HG03175 (cell line): ENCODE results near the gene CDC5L.
"Not testable (repeated sequence)": the region's sequence is repeated elsewhere in the genome, so short reads cannot be mapped to it uniquely, and the experiment has no call there.

Source experiments
- ATAC-seq: cut with Tn5 transposase; IDR thresholded peaks from one replicate; pipeline ENCODE4 v1.9.1; 2021; ENCODE audit warnings: mild to moderate bottlenecking, moderate library complexity; ENCODE audit not compliant: unreplicated experiment

Gene CDC5L

DNA sequence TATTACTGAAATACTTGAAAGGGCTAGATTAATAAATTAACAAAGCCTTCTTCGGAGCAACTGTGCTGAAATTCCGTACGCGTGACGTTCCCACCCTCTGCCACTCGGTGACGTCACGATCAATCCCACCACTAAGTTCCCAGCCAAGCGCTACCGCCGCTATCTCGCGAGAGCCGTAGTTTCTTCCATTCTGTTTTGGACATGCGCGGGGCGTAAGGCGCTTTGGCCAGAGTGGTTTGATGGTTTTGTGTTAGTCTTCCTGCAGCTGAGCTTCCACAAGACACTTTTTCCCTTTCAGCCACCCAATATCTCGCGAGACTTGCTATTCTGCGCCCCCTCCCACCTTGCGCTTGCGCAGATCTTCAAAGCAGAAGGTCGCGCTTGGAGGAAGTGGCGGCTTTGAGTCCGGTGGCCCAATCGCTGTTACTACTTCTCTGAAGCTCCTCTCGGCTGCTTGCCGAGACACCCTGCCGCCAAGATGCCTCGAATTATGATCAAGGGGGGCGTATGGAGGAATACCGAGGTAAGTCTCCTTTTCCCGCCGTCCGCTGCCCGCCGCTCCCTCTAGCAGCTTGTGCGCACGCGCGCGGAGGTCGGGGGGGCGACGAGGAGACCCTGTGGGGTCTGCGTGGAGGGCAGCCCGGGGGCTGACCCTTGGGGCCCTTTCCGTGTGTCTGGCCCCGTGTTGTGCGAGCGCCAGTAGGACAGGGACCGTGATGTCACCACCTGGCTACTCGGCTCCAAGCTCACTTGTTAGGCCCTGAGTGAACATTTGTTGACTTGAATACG, at the start of gene CDC5L:
Gene CDC5L, plus strand, starts transcription at position 361 of the 789 bp plus-strand sequence. Its CDS starts 118 bp downstream, at position 479.
- peak; percentile 93 for ATAC-seq

DNA sequence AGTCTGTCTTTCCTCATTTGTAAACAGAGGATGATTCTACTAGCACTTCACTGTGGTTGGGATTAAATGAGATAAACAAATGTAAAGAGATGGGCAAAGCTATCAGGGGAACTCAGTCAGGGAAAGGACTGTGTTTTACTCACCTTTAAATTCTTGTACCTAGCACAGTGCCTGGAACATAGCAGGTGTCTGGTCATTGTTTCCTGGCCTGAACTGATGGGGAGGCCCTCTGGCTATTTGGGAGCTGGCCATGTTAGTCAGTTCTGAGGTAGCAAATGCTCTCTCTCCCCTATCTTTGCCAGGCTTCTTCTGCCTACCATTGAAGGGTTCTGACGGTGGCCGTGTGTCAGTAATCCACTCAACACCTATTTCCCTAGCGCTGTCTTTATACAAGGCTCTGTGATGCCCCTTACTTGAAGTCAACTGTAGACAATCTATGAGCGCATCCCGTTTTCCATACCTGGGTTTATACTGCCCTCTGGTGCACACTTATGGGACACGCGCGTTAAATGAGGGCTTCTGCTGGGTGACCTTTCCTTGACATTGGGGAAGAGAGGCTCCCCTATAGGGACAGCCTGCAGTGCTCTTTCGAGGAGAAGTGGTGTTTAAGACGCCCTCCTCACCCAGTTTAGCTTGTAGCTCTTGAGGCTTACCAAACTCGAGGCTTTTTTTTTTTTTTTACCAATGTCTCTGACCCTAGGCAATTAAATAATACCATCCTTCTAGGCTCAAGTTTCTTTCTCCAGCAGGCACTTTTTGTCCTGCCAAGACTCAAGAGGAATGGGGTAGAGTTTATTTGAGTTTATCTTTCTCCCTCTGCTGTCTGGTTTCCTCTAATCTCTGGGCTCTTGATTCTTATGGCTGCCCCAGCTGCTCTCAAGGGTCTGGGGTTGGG, 49.0 kb upstream of the CDC5L start:
- peak; percentile 63 for ATAC-seq

DNA sequence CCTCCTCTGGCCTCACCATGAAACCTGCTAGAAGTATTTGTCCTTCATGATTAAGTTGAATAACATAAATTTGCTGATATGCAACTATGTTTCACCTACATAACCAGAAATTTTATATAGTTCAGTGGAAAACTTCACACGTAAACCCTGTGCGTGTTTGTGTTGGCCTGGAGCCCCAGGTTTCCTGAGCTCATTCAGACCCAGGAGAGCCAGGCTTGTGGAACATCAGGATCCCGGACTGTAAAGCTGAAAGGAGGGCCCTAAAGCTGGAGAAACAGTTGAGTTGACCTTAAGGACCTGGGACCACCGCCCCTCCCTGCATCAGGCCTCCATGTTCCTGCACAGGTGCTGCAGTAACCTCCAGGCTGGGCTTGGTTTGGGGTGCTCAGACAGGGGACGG, 48.2 kb upstream of the CDC5L start:
- no peak for ATAC-seq

DNA sequence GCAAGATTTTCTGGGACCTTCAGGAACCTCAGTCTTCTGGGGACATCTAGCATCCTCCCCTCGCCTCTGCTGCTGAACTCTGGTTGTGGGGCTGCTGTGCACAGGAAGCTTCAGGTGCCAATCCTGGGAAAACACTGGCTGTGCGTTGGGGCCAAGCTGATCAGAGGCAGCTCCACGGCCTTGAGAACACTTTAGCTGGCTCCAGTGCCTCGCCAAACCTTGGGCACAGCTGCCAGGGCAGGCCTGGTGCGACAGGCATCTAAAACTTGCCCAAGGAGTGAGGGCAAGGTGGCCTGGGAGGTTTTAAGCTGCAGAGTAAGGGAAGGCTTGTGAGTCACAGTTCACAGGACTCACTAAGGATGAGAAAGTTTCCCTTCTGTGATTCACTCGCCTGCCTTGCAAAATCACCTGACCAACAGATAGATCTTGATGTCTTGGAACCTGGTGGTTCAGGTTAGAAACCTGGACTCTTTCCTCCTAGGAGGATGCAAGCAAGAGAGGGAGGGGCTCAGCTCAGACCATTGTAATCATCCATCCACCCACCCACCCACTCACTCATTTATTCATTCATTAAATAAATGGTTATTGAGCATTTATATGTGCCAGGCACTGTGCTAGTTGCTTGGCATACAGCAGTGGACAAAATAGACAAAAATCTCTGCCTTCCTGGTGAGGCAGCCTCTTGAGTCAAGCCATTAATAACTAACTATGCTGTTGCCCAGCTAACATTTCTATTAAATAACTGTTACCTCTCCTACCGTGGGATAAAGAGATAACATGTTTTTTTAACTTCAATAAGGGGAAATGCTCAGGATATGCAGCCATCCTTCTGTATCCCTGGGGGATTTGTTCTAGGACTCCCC, 47.5 kb upstream of the CDC5L start:
- ATAC-seq, result no peak

DNA sequence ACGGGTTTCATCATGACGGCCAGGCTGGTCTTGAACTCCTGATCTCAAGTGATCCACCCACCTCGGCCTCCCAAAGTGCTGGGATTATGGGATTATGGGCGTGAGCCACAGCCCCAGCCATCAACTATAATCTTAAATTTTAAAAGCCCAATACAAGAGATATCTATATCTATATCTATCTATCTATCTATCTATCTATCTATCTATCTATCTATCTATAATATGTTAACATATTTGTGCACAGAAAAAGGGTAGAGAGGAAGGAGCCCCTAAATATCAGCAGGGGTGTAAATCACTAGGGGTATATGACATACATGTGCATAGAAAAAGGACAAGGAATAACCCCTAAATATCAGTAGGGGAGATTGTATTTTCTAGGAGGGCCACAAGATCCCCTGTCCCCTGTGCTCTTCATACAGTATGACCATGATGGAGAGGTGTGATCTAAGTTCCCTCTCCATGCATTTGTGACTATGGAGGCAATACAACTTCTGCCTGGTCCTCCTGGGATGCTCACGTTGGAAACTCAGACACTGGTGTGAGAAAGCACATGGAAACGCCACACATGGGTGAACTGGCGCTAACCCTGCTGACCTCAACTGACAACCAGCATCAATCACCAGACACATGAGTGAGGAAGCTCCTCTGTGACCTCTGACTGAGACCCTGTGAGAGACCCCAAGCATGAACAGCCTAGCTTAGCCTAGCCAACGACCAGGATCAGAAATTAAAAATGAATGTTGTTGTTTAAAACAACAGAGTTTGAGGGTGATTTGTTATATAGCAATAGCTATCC, 46.2 kb upstream of the CDC5L start:
- ATAC-seq, result no peak

DNA sequence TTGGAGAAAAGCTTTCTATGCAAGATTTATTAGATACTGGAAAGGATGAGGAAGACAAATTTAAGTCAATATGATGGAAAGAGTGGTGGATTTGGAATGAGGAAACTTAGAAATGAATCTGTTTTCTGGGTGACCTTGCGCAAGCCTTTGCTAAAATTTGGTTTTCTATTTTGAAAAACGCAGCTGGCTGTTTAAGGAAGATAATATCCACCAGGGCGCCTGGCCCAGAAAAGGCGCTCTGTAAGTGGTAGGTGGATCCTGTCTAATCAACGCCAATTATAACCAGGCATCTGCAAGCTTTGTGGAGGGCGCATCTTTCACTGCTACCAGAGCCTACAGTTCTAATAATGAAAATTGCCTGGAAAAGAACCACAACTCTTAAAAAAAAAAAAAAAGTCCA, 45.5 kb upstream of the CDC5L start:
- ATAC-seq, result no peak

DNA sequence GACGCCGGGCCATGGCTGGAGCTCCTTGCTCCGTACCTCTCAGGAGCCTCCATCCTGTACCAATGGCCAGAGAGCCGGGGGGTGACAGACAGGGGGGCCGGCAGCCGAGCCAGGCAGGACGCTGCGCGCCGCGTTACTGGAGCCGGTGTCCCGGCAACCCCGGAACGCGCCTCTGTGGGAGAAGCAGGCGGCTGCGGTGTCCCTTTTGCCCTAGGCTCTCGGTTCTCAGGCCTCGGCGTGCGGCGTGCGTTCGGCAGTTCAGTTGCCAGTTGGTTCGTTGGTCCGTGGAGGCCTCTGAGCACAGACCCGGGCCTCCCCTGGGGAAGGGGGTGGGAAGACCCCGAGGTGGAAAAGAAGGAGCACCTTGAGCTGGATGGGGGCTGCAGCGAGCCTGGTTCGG, 45.0 kb upstream of the CDC5L start, which contains the start of gene SPATS1:
Gene SPATS1, plus strand, starts transcription at position 162 of the 400 bp plus-strand sequence. CDS start 446 bp downstream, outside the sequence.
- no peak for ATAC-seq

DNA sequence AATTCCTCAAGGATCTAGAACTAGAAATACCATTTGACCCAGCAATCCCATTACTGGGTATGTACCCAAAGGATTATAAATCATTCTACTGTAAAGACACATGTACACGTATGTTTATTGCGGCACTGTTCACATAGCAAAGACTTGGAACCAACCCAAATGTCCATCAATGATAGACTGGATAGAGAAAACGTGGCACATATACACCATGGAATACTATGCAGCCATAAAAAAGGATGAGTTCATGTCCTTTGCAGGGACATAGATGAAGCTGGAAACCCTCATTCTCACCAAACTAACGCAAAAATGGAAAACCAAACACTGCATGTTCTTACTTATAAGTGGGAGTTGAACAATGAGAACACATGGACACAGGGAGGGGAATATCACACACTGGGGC, 40.7 kb upstream of the CDC5L start:
- not testable (repeated sequence) for ATAC-seq

DNA sequence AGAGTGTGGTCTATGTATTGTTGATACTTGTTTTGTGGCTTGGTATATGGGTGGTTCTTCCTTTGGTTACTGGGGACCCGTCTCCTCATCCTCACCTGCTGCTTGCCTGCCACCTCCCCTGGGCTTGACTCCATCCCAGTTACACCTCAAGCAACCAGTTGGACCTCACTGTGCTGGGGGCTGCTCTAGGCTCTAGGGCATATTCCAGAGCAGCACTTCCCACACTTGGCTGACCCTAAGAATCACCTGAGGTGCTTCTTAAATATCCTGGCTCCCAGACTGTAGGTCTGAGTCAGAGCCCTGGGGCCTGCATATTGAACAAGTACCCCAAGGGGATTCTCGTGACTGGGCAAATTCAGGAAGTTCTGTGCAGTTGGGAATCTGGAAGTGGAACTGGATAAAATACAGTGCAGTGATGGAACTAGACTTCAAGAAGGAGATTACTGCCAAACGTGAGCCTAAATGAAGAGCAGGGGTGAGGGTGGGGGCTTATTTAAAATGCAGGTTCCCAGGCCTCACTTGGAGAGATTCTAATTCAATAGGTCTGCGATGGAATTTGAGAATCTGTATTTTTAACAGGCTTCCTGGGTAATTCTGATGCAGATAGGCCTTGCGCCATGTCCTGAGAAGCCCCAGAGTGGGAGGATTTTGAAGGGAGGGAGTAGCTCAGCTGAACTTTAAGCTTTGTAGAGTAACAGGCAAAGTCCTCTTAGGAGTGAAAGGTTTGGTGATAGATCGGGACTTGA, 37.4 kb upstream of the CDC5L start:
- no peak for ATAC-seq

DNA sequence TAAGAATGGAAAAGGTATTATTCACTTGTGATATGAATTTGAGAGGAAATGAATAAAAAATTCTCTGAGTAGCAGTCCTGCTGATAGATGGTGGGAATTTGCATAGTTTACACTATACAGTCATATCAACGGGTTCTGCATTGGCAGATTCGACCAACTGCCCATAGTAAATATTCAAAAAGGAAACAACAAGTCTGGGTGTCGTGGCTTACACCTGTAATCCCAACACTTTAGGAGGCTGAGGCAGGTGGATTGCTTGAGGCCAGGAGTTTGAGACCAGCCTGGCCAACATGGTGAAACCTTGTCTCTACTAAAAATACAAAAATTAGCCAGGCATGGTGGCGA, 36.9 kb upstream of the CDC5L start:
- ATAC-seq, result not testable (repeated sequence)

DNA sequence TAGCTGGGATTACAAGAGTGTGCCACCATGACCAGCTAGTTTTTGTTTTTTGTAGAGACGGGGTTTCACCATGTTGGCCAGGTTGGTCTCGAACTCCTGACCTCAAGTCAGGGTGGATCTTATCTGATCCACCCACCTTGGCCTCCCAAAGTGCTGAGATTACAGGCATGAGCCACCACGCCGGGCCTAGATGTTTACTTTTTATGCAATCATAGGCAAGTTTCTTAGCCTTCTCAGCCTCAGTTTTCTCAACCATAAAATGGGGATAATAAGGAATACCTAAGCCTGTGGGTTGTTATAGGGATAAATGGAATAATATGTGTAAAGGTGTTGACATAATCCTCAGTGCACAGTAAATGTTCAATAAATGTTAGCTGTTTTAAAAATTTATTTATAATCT, 35.2 kb upstream of the CDC5L start:
- ATAC-seq, result no peak

DNA sequence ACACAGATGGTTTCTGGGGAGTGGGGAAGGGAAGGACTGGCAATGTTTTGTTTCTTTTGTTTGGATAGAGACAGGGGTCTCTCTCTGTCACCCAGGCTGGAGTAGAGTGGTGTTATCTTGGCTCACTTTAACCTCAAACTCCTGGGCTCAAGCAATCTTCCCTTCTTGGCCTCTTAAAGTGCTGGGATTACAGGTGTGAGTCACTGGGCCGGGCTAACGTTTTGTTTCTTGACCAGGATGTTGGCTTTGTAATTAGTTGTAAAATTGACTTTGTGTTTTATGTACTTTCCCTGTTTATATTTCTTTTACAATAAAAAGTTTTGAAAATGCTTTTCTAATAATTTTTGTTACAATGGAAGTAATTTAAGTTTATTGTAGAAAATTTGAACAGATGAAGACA, 34.2 kb upstream of the CDC5L start:
- no peak for ATAC-seq

DNA sequence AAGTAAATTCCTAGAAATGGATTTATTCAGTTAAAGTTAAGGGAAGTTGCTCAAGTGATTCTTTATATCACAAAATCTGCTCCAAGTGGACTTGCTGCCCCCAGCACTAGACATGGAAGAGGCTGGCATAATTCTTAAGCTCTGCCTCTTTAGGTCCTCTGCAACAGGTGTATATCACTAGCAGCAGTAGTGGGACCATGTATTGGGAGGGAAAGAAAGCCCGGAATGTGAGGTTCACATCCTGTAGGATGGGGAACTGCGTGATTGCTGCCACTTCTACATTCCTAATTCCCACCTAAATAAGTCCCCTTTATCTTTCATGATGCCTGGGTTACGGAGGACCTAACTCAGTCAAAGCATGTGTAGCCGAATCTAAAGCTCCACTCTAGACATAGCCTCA, 31.9 kb upstream of the CDC5L start:
- ATAC-seq, result no peak

DNA sequence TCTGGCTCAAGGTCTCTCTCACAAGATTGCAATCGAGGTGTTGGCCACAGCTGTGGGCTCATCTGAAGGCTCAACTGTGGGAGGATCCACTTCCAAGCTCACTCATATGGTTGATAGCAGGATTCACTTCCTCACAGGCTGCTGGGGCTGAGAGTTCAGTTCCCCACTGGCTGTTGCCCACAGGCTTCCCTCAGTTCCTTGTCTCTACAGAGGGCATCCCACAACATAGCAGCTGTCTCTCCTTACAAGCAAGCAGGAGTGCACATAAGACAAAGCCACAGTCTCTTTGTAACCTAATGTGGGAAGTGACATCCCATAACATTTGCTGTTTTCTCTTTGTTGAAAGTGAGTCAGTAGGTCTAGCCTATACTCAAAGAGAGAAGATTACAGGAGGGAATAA, 31.0 kb upstream of the CDC5L start:
- no peak for ATAC-seq

DNA sequence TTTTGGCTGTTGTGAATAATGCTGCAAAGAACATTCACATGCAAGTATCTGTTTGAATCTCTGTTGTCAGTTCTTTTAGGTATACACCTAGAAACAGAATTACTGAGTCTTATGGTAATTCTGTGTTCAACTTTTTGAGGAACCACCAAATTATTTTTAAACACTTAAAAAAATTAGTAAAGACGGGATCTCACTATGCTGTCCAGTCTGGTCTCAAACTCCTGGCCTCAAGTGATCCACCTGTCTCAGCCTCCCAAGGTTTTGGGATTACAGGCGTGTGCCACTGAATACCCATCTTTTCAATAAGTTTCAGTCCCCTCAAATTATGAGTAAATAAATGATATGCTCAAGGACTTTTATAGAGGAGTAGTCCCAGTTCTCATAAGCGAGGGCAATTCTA, 27.5 kb upstream of the CDC5L start:
- no peak for ATAC-seq

DNA sequence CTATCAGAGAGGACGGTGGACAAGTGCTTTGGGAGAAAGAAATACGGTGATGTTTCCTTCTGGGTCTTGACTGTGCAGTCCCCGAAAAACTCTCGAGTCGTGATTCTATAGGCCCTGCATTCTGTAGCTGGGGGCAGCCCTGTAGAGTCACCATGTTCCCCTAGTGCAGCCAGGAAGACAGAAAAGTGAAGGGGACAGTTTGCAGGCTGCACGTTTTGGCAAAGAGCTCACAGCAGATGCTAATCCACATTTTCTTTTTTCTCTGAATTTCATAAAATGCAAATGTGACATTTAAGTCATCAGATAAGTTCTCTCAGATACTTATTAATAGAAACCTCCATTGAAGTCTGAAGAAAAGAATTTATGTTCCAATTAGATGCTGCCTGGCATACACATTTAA, 25.6 kb upstream of the CDC5L start:
- ATAC-seq, result no peak

DNA sequence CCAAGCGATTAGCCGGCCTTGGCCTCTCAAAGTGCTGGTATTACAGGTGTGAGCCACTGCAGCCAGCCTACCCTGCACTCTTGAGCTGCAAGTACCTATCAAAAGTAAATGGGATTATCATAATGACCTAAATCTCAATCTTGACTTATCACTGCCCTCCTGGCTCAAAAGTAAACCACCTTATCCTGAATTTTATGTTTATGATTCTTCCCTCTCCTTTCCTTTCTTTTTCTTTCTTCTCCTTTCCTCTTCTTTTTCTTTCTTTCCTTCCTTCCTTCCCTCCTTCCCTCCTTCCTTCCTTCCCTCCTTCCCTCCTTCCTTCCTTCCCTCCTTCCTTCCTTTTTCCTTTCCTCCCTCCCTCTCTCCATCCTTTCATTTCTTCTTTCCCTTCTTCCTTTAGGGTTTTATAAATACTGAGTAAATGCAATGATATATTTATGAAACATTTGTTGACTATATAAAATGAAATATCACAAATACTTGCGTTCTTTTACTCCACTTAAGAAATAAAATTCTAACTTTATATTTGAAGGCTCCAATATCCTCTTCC, 24.1 kb upstream of the CDC5L start:
- no peak for ATAC-seq

DNA sequence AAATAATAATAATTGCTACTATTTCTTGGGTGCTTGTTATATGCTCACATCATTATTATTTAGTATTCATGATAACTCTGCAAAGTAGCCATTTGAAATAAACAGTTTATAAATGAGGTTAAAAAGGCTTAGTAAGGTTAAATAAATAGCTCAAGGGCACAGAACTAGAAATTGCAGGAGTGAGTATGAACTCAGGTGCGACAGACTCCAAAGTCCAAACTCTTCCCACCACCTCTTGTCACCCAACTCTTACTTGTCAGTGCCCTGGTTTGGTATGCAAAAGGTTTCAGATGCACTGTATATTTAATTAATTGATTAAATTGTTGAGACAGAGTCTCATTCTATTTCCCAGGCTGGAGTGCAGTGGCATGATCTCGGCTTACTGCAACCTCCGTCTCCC, 20.7 kb upstream of the CDC5L start:
- ATAC-seq, result no peak

DNA sequence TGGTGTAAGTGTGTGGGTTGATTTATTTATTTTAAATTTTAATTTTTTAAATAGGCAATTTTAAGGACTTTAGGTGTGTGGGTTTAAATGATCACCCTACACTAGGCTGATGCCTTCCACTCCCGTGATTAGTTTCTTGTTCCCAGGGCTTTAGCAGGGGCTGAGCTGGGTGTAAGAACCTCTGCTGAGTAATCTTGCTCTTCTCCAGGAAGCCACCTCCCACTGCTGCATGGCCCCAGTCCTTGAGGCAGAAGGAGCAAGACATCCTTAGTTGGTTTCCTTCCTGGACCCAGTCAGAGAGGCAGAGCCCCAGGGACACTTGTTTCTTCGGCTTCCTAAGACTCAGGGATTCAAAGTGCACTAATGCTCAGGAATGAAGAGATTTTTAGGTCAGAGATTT, 19.8 kb upstream of the CDC5L start:
- ATAC-seq, result no peak
